ENCODE data around the gene PPFIBP2. TPM values are rescaled to one million over a fixed set of nuclear protein-coding genes. Genes with fewer than 3 reads are reported as not detected.

The PPFIBP2 gene
- total RNA-seq, 1 experiment from 2014 or later: 5.7 TPM

GRCh38 chr11:7591107-7591894 is 77.5 kb downstream of the PPFIBP2 start:
- Histone ChIP-seq H2AFZ (ENCODE audit: low read depth, low read length, poor library complexity, severe bottlenecking) (no peak overlapping the region), H3K9me2 (ENCODE audit: insufficient read depth) (no peaks in the 10 kb centered on the region), H3K4me1 (ENCODE audit: control insufficient read depth in 1 of 2, insufficient read depth in 2 of 2, low read length in 2 of 2) (no peaks in the 10 kb centered on the region), H3K36me3 (ENCODE audit: control insufficient read depth in 1 of 2, insufficient read depth in 2 of 2, low read length in 2 of 2) (no peaks in the 10 kb centered on the region), H4K20me1 (ENCODE audit: insufficient read depth) (no peaks in the 10 kb centered on the region), H3K4me3 (replicated peaks in 1 of 2; ENCODE audit: low read depth in 1 of 2, low read length in 2 of 2) (no peak overlapping the region), H3K79me2 (ENCODE audit: insufficient read depth, low read length) (no peaks in the 10 kb centered on the region), H3K27me3 (ENCODE audit: insufficient read depth, low read length) (no peaks in the 10 kb centered on the region), H3K9ac (ENCODE audit: low read length) (no peak overlapping the region), H3K4me2 (ENCODE audit: low read length) (no peak overlapping the region), H3K27ac (ENCODE audit: low read depth, low read length) (no peak overlapping the region), H3K9me3 (ENCODE audit: control insufficient read depth in 1 of 2, insufficient read depth in 1 of 2, low read depth in 1 of 2, low read length in 2 of 2) (no peaks in the 10 kb centered on the region)
- TF ChIP-seq SP1 (IDR thresholded peaks at IDR 0.05; ENCODE audit: low read depth) (no peak), POLR2A (IDR thresholded peaks at IDR 0.05; ENCODE audit: borderline replicate concordance, extremely low read depth, insufficient read depth, insufficient read length) (no peak), EZH2 (IDR thresholded peaks at IDR 0.05) (no peak)
- intact Hi-C loops (cut with micrococcal nuclease): no loop called here
- DNase-seq (ENCODE audit: low read depth, low spot score) (no peak), ATAC-seq (no peak)
- CTCF ChIA-PET: no interaction called here
- POLR2A ChIA-PET: no interaction called here
- BruUV-seq (replicated peaks): no TSS peak
- RAD21 ChIA-PET (ENCODE audit: low non-redundant PET in 1 of 2, low total read pairs in 2 of 2, uncharacterized antibody in 2 of 2, unreplicated experiment in 2 of 2): no interaction called here

- Histone ChIP-seq H3K9me3 (ENCODE audit: control insufficient read depth in 1 of 2, insufficient read depth in 1 of 2, low read depth in 1 of 2, low read length in 2 of 2) (no peaks in the 10 kb centered on the region), H3K9me2 (ENCODE audit: insufficient read depth) (no peaks in the 10 kb centered on the region), H3K4me1 (ENCODE audit: control insufficient read depth in 1 of 2, insufficient read depth in 2 of 2, low read length in 2 of 2) (no peaks in the 10 kb centered on the region), H2AFZ (ENCODE audit: low read depth, low read length, poor library complexity, severe bottlenecking) (no peak overlapping the region), H3K79me2 (ENCODE audit: insufficient read depth, low read length) (no peaks in the 10 kb centered on the region), H3K4me2 (ENCODE audit: low read length) (no peak overlapping the region), H3K9ac (ENCODE audit: low read length) (no peak overlapping the region), H3K4me3 (replicated peaks in 1 of 2; ENCODE audit: low read depth in 1 of 2, low read length in 2 of 2) (no peak overlapping the region), H3K27me3 (ENCODE audit: insufficient read depth, low read length) (no peaks in the 10 kb centered on the region), H3K36me3 (ENCODE audit: control insufficient read depth in 1 of 2, insufficient read depth in 2 of 2, low read length in 2 of 2) (no peaks in the 10 kb centered on the region), H3K27ac (ENCODE audit: low read depth, low read length) (no peak overlapping the region), H4K20me1 (ENCODE audit: insufficient read depth) (no peaks in the 10 kb centered on the region)
- RAD21 ChIA-PET (ENCODE audit: low non-redundant PET in 1 of 2, low total read pairs in 2 of 2, uncharacterized antibody in 2 of 2, unreplicated experiment in 2 of 2): no interaction called here
- no peak for ATAC-seq
- no peak for DNase-seq (ENCODE audit: low read depth, low spot score)
- CTCF ChIA-PET: no interaction called here
- BruUV-seq (replicated peaks): no TSS peak
- POLR2A ChIA-PET: no interaction called here
- intact Hi-C loops (cut with micrococcal nuclease): no loop called here
- TF ChIP-seq EGR1 (IDR thresholded peaks at IDR 0.05; ENCODE audit: low read depth) (no peak), ZBTB33 (IDR thresholded peaks at IDR 0.05; ENCODE audit: extremely low read depth, insufficient replicate concordance, low read length) (no peak), FOSL1 (IDR thresholded peaks at IDR 0.05; ENCODE audit: low read depth) (no peak), EZH2 (IDR thresholded peaks at IDR 0.05) (no peak), JUND (IDR thresholded peaks at IDR 0.05) (no peak), POLR2AphosphoS5 (IDR thresholded peaks at IDR 0.05; ENCODE audit: low read depth, low read length) (no peak), CEBPB (IDR thresholded peaks at IDR 0.05; ENCODE audit: low read depth) (no peak), YY1 (IDR thresholded peaks at IDR 0.05; ENCODE audit: extremely low read depth, insufficient replicate concordance, low read depth, low read length) (no peak), ATF3 (IDR thresholded peaks at IDR 0.05) (no peak), RAD21 (IDR thresholded peaks at IDR 0.05; ENCODE audit: low read depth) (no peak), TCF7L2 (IDR thresholded peaks at IDR 0.05; ENCODE audit: borderline replicate concordance, extremely low read depth, insufficient read depth, insufficient read length) (no peak), EZH2phosphoT487 (IDR thresholded peaks at IDR 0.05; ENCODE audit: borderline replicate concordance) (no peak), ELF1 (IDR thresholded peaks at IDR 0.05; ENCODE audit: borderline replicate concordance, low read depth) (no peak), SRF (IDR thresholded peaks at IDR 0.05; ENCODE audit: low read depth) (no peak), SIN3A (IDR thresholded peaks at IDR 0.05; ENCODE audit: low read depth) (no peak), CTCF (IDR thresholded peaks at IDR 0.05 in 2 of 3, conservative IDR thresholded peaks at IDR 0.05 in 1 of 3; ENCODE audit: borderline replicate concordance in 1 of 3, insufficient read depth in 1 of 3, low read depth in 2 of 3, low read length in 2 of 3) (no peak)
Observed at GRCh38 chr11:7591987-7592386, 78.2 kb downstream of the PPFIBP2 start.

All from HCT116 (cell line).